H1 (cell line): Measurements from ENCODE around the gene MSI1.

Experiments
- CEBPB ChIP-seq: IDR thresholded peaks from 2 replicates; pipeline ENCODE4 v1.6.1; 2012; ENCODE audit warnings: low read depth, low read length
- CREB1 ChIP-seq: IDR thresholded peaks from 2 replicates; pipeline ENCODE4 v1.6.1; 2012; ENCODE audit warnings: inconsistent platforms
- EP300 ChIP-seq, 2 experiments: IDR thresholded peaks; 1 replicate in 1 of 2; 2 replicates in 1 of 2; pipeline ENCODE4 v1.6.1; 2011 to 2012; ENCODE audit warnings: low read depth in 2 of 2, low read length in 2 of 2, mild to moderate bottlenecking in 2 of 2, borderline replicate concordance in 1 of 2, inconsistent platforms in 1 of 2, moderate library complexity in 1 of 2
- GTF2F1 ChIP-seq: IDR thresholded peaks from 2 replicates; pipeline ENCODE4 v1.6.1; 2012; ENCODE audit warnings: low read depth, low read length, improper control_type of control experiment, borderline replicate concordance
- POLR2A ChIP-seq, 2 experiments: IDR thresholded peaks; 1 replicate in 1 of 2; 2 replicates in 1 of 2; pipeline ENCODE4 v1.6.1; 2011; ENCODE audit warnings: low read depth in 2 of 2, low read length in 2 of 2, mild to moderate bottlenecking in 2 of 2; ENCODE audit errors: control extremely low read depth in 1 of 2
- RXRA ChIP-seq: IDR thresholded peaks from 2 replicates; pipeline ENCODE4 v1.6.1; 2011; ENCODE audit warnings: low read depth, mild to moderate bottlenecking, low read length, moderate library complexity; ENCODE audit not compliant: insufficient read depth
- TEAD4 ChIP-seq: IDR thresholded peaks from 2 replicates; pipeline ENCODE4 v1.6.1; 2012; ENCODE audit warnings: low read depth, low read length, inconsistent platforms, mixed read lengths
- YY1 ChIP-seq: IDR thresholded peaks from 2 replicates; pipeline ENCODE4 v1.6.1; 2011; ENCODE audit warnings: low read depth, mild to moderate bottlenecking, low read length
- TF ChIP-seq, protein P1 (sequence below), 3 experiments: IDR thresholded peaks; 1 replicate in 2 of 3; 2 replicates in 1 of 3; pipeline versions ENCODE4 v1.5.1 to v1.6.1; 2011; ENCODE audit warnings: low read length in 3 of 3, mild to moderate bottlenecking in 3 of 3, inconsistent platforms in 2 of 3, low read depth in 1 of 3, moderate library complexity in 1 of 3; ENCODE audit not compliant: insufficient read depth in 1 of 3; ENCODE audit errors: control extremely low read depth in 1 of 3

DNA sequence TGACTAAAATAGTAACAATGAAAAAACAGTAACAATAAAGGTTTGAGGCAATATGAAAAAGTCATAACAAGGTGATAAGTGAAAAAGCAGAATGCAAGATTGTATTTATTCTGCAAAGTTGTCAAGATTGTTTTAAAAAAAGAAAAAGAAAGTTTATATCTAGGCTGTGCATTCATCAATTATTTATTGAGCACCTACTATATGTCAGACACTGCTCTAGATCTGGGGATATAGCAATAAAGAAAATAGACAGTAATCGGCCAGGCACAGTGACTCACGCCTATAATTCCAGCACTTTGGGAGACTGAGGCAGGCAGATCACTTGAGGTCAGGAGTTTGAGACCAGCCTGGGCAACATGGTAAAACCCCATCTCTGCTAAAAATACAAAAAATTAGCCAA is 45.2 kb downstream of the MSI1 start:
- TF ChIP-seq, protein P1, sequence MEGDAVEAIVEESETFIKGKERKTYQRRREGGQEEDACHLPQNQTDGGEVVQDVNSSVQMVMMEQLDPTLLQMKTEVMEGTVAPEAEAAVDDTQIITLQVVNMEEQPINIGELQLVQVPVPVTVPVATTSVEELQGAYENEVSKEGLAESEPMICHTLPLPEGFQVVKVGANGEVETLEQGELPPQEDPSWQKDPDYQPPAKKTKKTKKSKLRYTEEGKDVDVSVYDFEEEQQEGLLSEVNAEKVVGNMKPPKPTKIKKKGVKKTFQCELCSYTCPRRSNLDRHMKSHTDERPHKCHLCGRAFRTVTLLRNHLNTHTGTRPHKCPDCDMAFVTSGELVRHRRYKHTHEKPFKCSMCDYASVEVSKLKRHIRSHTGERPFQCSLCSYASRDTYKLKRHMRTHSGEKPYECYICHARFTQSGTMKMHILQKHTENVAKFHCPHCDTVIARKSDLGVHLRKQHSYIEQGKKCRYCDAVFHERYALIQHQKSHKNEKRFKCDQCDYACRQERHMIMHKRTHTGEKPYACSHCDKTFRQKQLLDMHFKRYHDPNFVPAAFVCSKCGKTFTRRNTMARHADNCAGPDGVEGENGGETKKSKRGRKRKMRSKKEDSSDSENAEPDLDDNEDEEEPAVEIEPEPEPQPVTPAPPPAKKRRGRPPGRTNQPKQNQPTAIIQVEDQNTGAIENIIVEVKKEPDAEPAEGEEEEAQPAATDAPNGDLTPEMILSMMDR (IDR thresholded peaks at IDR 0.05; ENCODE audit: control extremely low read depth in 1 of 3, insufficient read depth in 1 of 3, low read depth in 1 of 3, low read length in 3 of 3), result no peak
- TF ChIP-seq CEBPB, result no peak
- TF ChIP-seq POLR2A (IDR thresholded peaks at IDR 0.05; ENCODE audit: control extremely low read depth in 1 of 2, low read depth in 2 of 2, low read length in 2 of 2), result no peak
- TF ChIP-seq RXRA, result no peak
- no peak for TF ChIP-seq YY1
- no peak for TF ChIP-seq GTF2F1
- TF ChIP-seq TEAD4, result no peak
- no peak for TF ChIP-seq CREB1
- no peak for TF ChIP-seq EP300 (IDR thresholded peaks at IDR 0.05; ENCODE audit: borderline replicate concordance in 1 of 2, low read depth in 2 of 2, low read length in 2 of 2)
